ENCODE results near the gene GGA1.

- TF ChIP-seq CTCF (IDR thresholded peaks at IDR 0.05): no peak
- TF ChIP-seq POLR2A (IDR thresholded peaks at IDR 0.05): no peak
These were observed 30.6 kb upstream of the GGA1 start for GRCh38 chr22:37578002-37578401.

All from breast epithelium (tissue), 3 donors.